Mammary epithelial cell (primary cell): ENCODE data around the gene COL27A1.

Experiments
- EZH2 ChIP-seq: IDR thresholded peaks from 2 replicates; pipeline ENCODE4 v1.6.1; 2012; ENCODE audit warnings: low read length, inconsistent platforms, borderline replicate concordance
- TF ChIP-seq, protein P1 (sequence below), 2 donors: IDR thresholded peaks in 1 of 2; conservative IDR thresholded peaks in 1 of 2; 2 replicates each; pipeline ENCODE4 v1.5.1; 2011 to 2012; ENCODE audit warnings: inconsistent platforms in 2 of 2, low read length in 2 of 2, mild to moderate bottlenecking in 2 of 2, control low read depth in 1 of 2, low read depth in 1 of 2; ENCODE audit not compliant: insufficient read depth in 1 of 2; ENCODE audit errors: extremely low read depth in 1 of 2

DNA sequence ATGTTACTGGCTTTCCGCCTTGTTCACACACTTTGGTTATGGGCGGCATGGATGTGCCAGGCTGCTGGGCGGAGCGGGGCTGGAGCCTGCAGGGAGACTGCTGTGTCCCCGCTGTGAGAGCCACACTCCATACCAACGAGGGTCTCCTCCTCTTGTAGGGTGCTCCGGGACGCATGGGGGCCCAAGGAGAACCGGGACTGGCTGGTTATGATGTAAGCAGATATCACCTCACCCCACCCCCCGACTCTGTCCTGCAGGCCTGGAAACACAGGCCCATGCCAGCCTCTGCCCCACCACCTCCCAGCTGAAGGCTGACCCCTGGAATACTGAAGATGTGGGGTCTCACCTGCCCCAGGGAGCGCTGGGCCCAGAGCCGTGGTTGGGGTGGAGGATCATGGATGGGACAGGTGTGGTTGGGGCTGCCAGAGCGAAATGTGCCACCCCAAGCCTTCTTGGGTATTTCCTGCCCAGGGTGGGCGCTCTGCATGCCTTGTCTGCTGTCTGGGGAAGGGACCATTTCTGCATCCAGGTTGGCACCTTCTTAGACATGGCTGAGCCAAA, 128.3 kb downstream of the COL27A1 start:
- no peak for TF ChIP-seq EZH2
- TF ChIP-seq, protein P1, sequence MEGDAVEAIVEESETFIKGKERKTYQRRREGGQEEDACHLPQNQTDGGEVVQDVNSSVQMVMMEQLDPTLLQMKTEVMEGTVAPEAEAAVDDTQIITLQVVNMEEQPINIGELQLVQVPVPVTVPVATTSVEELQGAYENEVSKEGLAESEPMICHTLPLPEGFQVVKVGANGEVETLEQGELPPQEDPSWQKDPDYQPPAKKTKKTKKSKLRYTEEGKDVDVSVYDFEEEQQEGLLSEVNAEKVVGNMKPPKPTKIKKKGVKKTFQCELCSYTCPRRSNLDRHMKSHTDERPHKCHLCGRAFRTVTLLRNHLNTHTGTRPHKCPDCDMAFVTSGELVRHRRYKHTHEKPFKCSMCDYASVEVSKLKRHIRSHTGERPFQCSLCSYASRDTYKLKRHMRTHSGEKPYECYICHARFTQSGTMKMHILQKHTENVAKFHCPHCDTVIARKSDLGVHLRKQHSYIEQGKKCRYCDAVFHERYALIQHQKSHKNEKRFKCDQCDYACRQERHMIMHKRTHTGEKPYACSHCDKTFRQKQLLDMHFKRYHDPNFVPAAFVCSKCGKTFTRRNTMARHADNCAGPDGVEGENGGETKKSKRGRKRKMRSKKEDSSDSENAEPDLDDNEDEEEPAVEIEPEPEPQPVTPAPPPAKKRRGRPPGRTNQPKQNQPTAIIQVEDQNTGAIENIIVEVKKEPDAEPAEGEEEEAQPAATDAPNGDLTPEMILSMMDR (conservative IDR thresholded peaks at IDR 0.05 in 1 of 2, IDR thresholded peaks at IDR 0.05 in 1 of 2; ENCODE audit: extremely low read depth in 1 of 2, insufficient read depth in 1 of 2, low read depth in 1 of 2, low read length in 2 of 2), result no peak
